KOPT-K1 (cell line): ENCODE results near the gene RCOR1.
A peak's percentile ranks its signal among the peaks of the same experiment; 100 is the strongest.

Source experiments
- H3K27ac ChIP-seq: fragments of 200-600 bp; sonication (generic); 2 replicates; pipeline ENCODE4 v1.5.1; 2016; ENCODE audit warnings: antibody characterized with exemption, mild to moderate bottlenecking, low read depth, low read length; ENCODE audit not compliant: poor library complexity, severe bottlenecking
- H3K36me3 ChIP-seq: fragments of 200-600 bp; sonication (generic); 2 replicates; pipeline ENCODE4 v1.5.1; 2017; ENCODE audit warnings: antibody characterized with exemption, mild to moderate bottlenecking, low read length, moderate library complexity; ENCODE audit not compliant: insufficient read depth
- H3K9me3 ChIP-seq: fragments of 200-600 bp; sonication (generic); 2 replicates; pipeline ENCODE4 v1.5.1; 2017; ENCODE audit warnings: antibody characterized with exemption, low read length, mild to moderate bottlenecking; ENCODE audit not compliant: insufficient read depth, poor library complexity, severe bottlenecking

Gene RCOR1

GRCh38 chr14:102711946-102712345, 119.5 kb downstream of the RCOR1 start:
- peaks cover 47% of the 10 kb centered on the region for H3K36me3 ChIP-seq
- H3K27ac ChIP-seq = no peak overlapping the region
- no peaks in the 10 kb centered on the region for H3K9me3 ChIP-seq

- H3K36me3 ChIP-seq = peaks cover 19% of the 10 kb centered on the region
- peak overlapping the region; percentile 96 for H3K27ac ChIP-seq
- H3K9me3 ChIP-seq = no peaks in the 10 kb centered on the region
Observed at GRCh38 chr14:102717276-102717675, 124.8 kb downstream of the RCOR1 start.

GRCh38 chr14:102722646-102723045, 130.2 kb downstream of the RCOR1 start:
- Histone ChIP-seq H3K27ac (no peak overlapping the region), H3K9me3 (no peaks in the 10 kb centered on the region), H3K36me3 (peaks cover 69% of the 10 kb centered on the region)

GRCh38 chr14:102723650-102724049, 131.2 kb downstream of the RCOR1 start:
- peaks cover 79% of the 10 kb centered on the region for H3K36me3 ChIP-seq
- no peaks in the 10 kb centered on the region for H3K9me3 ChIP-seq
- H3K27ac ChIP-seq = no peak overlapping the region

GRCh38 chr14:102726191-102726949, 133.9 kb downstream of the RCOR1 start:
- Histone ChIP-seq H3K27ac (no peak overlapping the region), H3K9me3 (no peaks in the 10 kb centered on the region), H3K36me3 (peaks cover 93% of the 10 kb centered on the region)

- Histone ChIP-seq H3K9me3 (no peaks in the 10 kb centered on the region), H3K27ac (no peak overlapping the region), H3K36me3 (peaks cover 91% of the 10 kb centered on the region)
Observed at GRCh38 chr14:102727336-102728095, 135.1 kb downstream of the RCOR1 start.

- Histone ChIP-seq H3K9me3 (no peaks in the 10 kb centered on the region), H3K36me3 (peaks cover 86% of the 10 kb centered on the region), H3K27ac (no peak overlapping the region)
Observed at GRCh38 chr14:102728501-102728900, 136.1 kb downstream of the RCOR1 start.

GRCh38 chr14:102729268-102729667, 136.8 kb downstream of the RCOR1 start:
- H3K9me3 ChIP-seq = no peaks in the 10 kb centered on the region
- H3K36me3 ChIP-seq = peaks cover 83% of the 10 kb centered on the region
- no peak overlapping the region for H3K27ac ChIP-seq

- H3K27ac ChIP-seq = no peak overlapping the region
- peaks cover 77% of the 10 kb centered on the region for H3K36me3 ChIP-seq
- no peaks in the 10 kb centered on the region for H3K9me3 ChIP-seq
Observed at GRCh38 chr14:102729825-102730224, 137.4 kb downstream of the RCOR1 start.

- Histone ChIP-seq H3K36me3 (peaks cover 63% of the 10 kb centered on the region), H3K9me3 (no peaks in the 10 kb centered on the region), H3K27ac (no peak overlapping the region)
Observed at GRCh38 chr14:102731101-102731870, 138.8 kb downstream of the RCOR1 start.

- Histone ChIP-seq H3K36me3 (peaks cover 54% of the 10 kb centered on the region), H3K9me3 (no peaks in the 10 kb centered on the region), H3K27ac (no peak overlapping the region)
Observed at GRCh38 chr14:102731871-102732800, 139.7 kb downstream of the RCOR1 start.

- Histone ChIP-seq H3K27ac (no peak overlapping the region), H3K9me3 (no peaks in the 10 kb centered on the region), H3K36me3 (peaks cover 47% of the 10 kb centered on the region)
Observed at GRCh38 chr14:102732924-102733323, 140.5 kb downstream of the RCOR1 start.

GRCh38 chr14:102733326-102733725, 140.9 kb downstream of the RCOR1 start:
- Histone ChIP-seq H3K27ac (no peak overlapping the region), H3K9me3 (no peaks in the 10 kb centered on the region), H3K36me3 (peaks cover 47% of the 10 kb centered on the region)

GRCh38 chr14:102734436-102734835, 142.0 kb downstream of the RCOR1 start:
- no peaks in the 10 kb centered on the region for H3K9me3 ChIP-seq
- peaks cover 37% of the 10 kb centered on the region for H3K36me3 ChIP-seq
- H3K27ac ChIP-seq = no peak overlapping the region
